ENCODE results near the gene PEX1. TPM values are rescaled to one million over a fixed set of nuclear protein-coding genes. Genes with fewer than 3 reads are reported as not detected.
A peak's percentile ranks its signal among the peaks of the same experiment; 100 is the strongest.

Gene PEX1
- total and polyA plus RNA-seq, 2 of the 13 experiments (the other 11 are each of a cell fraction or from before 2014, with no cell fraction given): 16.6 to 22.4 TPM

DNA sequence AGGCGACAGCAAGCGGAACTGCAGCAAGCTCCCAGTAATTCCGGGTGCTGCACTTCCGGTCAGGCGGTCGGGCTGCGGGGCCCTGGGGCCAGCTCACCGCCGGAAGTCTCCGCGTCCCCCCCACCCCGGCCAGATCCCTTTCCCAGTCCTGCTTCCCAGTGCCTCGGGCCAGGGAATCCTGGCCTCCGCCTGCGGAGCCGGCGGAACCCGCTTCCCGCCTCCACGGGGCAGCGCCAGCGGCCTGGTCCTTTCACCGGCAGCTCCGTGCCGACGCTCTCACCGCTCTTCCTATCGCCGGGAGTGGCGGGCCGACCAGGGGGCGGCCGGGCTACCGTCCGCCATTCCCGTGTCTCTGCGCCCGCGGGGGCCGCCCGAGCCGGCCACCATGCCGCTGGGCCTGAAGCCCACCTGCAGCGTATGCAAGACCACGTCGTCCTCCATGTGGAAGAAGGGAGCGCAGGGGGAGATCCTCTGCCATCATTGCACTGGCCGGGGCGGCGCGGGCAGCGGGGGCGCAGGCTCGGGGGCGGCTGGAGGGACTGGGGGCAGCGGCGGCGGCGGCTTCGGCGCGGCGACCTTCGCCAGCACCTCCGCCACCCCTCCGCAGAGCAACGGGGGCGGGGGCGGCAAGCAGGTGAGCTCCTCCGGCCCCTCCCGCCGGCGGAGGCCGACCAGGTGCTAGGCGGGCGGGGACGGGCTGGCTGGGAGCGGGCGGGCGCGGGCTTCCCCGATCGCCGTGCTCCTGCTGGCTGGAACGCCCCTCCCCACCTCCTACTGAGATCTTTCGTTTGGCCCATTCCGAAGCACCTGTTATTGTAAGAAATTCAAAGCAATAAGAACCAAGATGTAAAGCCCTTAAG, 80.7 kb downstream of the PEX1 start, which contains the start of gene GATAD1 (continued):
- TF ChIP-seq ZSCAN20 (CRISPR knock-in tag; IDR thresholded peaks at IDR 0.05; ENCODE audit: borderline replicate concordance) (peak; percentile 69; the same call in 1 of the 2 replicates), JARID2 (CRISPR knock-in tag; IDR thresholded peaks at IDR 0.05; ENCODE audit: insufficient replicate concordance) (peak; percentile 31), HHEX (CRISPR knock-in tag; IDR thresholded peaks at IDR 0.05) (no peak), RAD21 (CRISPR knock-in tag; IDR thresholded peaks at IDR 0.05) (peak; percentile 92), ZNF207 (IDR thresholded peaks at IDR 0.05; ENCODE audit: borderline replicate concordance) (no peak), ZNF737 (CRISPR knock-in tag; IDR thresholded peaks at IDR 0.05; ENCODE audit: borderline replicate concordance) (no peak; the same call in 1 of the 2 replicates), U2AF1 (optimal IDR thresholded peaks at IDR 0.05; ENCODE audit: low read depth, low read length) (no peak), SYNCRIP (IDR thresholded peaks at IDR 0.05; ENCODE audit: insufficient read depth, low read depth, low read length) (no peak), NR2F2 (IDR thresholded peaks at IDR 0.05; ENCODE audit: borderline replicate concordance, low read depth) (no peak), MXD4 (CRISPR knock-in tag; IDR thresholded peaks at IDR 0.05) (no peak; the same call in 1 of the 2 replicates), KAT2B (IDR thresholded peaks at IDR 0.05; ENCODE audit: borderline replicate concordance, low read depth, low read length) (no peak), ZNF674 (CRISPR knock-in tag; IDR thresholded peaks at IDR 0.05; ENCODE audit: low read depth) (0 out of 2 replicates have a peak, but pooled peaks have one; percentile 44), PRPF4 (IDR thresholded peaks at IDR 0.05; ENCODE audit: low read depth, low read length, poor library complexity, severe bottlenecking) (no peak), TEAD2 (CRISPR knock-in tag; IDR thresholded peaks at IDR 0.05) (no peak), ZNF292 (CRISPR knock-in tag; IDR thresholded peaks at IDR 0.05; ENCODE audit: borderline replicate concordance, low read depth) (no peak), RFX3 (CRISPR knock-in tag; IDR thresholded peaks at IDR 0.05) (no peak), KDM3A (CRISPR knock-in tag; IDR thresholded peaks at IDR 0.05; ENCODE audit: low read depth) (peak; percentile 64; the same call in 1 of the 2 replicates), ZBTB42 (CRISPR knock-in tag; IDR thresholded peaks at IDR 0.05) (no peak; the same call in 1 of the 2 replicates), ZNF225 (CRISPR knock-in tag; IDR thresholded peaks at IDR 0.05) (no peak), ZSCAN31 (CRISPR knock-in tag; IDR thresholded peaks at IDR 0.05; ENCODE audit: low read depth) (0 out of 2 replicates have a peak, but pooled peaks have one; percentile 75)
- TF ChIP-seq, protein P1, sequence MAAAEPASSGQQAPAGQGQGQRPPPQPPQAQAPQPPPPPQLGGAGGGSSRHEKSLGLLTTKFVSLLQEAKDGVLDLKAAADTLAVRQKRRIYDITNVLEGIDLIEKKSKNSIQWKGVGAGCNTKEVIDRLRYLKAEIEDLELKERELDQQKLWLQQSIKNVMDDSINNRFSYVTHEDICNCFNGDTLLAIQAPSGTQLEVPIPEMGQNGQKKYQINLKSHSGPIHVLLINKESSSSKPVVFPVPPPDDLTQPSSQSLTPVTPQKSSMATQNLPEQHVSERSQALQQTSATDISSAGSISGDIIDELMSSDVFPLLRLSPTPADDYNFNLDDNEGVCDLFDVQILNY (CRISPR knock-in tag; conservative IDR thresholded peaks at IDR 0.05): no peak
- TF ChIP-seq, protein P2, sequence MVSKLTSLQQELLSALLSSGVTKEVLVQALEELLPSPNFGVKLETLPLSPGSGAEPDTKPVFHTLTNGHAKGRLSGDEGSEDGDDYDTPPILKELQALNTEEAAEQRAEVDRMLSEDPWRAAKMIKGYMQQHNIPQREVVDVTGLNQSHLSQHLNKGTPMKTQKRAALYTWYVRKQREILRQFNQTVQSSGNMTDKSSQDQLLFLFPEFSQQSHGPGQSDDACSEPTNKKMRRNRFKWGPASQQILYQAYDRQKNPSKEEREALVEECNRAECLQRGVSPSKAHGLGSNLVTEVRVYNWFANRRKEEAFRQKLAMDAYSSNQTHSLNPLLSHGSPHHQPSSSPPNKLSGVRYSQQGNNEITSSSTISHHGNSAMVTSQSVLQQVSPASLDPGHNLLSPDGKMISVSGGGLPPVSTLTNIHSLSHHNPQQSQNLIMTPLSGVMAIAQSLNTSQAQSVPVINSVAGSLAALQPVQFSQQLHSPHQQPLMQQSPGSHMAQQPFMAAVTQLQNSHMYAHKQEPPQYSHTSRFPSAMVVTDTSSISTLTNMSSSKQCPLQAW (CRISPR knock-in tag; IDR thresholded peaks at IDR 0.05): peak; percentile 34; the same call in 1 of the 2 replicates
- TF ChIP-seq, protein P3, sequence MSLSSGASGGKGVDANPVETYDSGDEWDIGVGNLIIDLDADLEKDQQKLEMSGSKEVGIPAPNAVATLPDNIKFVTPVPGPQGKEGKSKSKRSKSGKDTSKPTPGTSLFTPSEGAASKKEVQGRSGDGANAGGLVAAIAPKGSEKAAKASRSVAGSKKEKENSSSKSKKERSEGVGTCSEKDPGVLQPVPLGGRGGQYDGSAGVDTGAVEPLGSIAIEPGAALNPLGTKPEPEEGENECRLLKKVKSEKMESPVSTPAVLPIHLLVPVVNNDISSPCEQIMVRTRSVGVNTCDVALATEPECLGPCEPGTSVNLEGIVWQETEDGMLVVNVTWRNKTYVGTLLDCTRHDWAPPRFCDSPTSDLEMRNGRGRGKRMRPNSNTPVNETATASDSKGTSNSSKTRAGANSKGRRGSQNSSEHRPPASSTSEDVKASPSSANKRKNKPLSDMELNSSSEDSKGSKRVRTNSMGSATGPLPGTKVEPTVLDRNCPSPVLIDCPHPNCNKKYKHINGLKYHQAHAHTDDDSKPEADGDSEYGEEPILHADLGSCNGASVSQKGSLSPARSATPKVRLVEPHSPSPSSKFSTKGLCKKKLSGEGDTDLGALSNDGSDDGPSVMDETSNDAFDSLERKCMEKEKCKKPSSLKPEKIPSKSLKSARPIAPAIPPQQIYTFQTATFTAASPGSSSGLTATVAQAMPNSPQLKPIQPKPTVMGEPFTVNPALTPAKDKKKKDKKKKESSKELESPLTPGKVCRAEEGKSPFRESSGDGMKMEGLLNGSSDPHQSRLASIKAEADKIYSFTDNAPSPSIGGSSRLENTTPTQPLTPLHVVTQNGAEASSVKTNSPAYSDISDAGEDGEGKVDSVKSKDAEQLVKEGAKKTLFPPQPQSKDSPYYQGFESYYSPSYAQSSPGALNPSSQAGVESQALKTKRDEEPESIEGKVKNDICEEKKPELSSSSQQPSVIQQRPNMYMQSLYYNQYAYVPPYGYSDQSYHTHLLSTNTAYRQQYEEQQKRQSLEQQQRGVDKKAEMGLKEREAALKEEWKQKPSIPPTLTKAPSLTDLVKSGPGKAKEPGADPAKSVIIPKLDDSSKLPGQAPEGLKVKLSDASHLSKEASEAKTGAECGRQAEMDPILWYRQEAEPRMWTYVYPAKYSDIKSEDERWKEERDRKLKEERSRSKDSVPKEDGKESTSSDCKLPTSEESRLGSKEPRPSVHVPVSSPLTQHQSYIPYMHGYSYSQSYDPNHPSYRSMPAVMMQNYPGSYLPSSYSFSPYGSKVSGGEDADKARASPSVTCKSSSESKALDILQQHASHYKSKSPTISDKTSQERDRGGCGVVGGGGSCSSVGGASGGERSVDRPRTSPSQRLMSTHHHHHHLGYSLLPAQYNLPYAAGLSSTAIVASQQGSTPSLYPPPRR (CRISPR knock-in tag; IDR thresholded peaks at IDR 0.05; ENCODE audit: borderline replicate concordance): peak; percentile 69; the same call in 1 of the 2 replicates
